GM18870 (cell line): ENCODE data around the gene BDP1.
"Not testable (repeated sequence)": the region's sequence is repeated elsewhere in the genome, so short reads cannot be mapped to it uniquely, and the experiment has no call there.

Source experiments
- ATAC-seq: cut with Tn5 transposase; IDR thresholded peaks from one replicate; pipeline ENCODE4 v1.9.1; 2021; ENCODE audit warnings: moderate library complexity; ENCODE audit not compliant: unreplicated experiment

BDP1 gene

DNA sequence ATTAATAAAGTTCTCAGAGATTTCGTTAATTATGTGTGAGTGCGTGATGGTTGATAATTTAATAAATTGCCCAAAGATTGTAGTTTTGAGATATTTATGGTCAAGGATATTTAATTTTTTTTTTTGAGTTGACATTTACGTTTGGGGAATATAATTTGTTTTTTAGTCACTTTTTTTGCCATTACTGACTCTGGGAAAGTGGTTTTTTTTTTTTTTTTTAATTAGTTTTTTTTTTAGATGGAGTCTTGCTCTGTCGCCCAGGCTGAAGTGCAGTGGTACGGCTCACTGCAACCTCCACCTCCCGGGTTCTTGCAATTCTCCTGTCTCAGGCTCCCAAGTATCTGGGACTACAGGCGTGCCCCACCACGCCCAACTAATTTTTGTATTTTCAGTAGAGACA is 1.7 kb downstream of the BDP1 start:
- no peak for ATAC-seq

GRCh38 chr5:71460693-71461092 is 5.2 kb downstream of the BDP1 start:
- no peak for ATAC-seq

DNA sequence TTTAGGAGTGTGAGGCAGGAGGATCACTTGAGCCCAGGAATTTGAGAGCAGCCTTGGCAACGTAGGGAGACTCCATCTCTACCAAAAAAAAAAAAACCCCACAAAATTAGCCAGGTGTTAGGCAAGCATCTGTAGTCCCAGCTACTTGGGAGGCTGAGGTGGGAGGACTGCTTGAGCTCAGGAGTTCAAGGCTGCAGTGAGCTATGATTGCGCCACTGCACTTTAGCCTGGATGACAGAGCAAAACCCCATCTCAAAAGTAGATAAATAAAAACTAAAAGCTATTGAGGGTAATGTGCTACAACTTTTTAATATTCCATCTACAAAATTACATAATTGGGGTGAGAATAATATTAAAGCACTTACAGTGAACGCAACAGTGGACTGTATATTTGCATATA is 5.9 kb downstream of the BDP1 start:
- ATAC-seq: no peak

DNA sequence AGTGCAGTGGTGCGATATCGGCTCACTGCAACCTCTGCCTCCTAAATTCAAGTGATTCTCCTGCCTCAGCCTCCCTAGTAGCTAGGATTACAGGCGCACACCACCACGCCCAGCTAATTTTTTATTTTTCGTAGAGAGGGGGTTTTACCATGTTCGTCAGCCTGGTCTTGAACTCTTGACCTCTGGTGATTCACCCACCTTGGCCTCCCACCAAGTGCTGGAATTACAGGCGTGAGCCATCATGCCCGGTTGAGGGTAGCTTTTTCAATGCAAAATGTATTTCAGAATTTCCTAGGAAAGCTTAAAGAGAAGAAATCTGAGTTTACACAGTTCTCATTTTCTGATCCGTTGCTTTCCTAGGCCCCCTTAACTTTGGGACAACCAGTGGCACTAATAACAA is 15.7 kb downstream of the BDP1 start:
- no peak for ATAC-seq

- no peak for ATAC-seq
These were observed 20.4 kb downstream of the BDP1 start for GRCh38 chr5:71475788-71476384.

DNA sequence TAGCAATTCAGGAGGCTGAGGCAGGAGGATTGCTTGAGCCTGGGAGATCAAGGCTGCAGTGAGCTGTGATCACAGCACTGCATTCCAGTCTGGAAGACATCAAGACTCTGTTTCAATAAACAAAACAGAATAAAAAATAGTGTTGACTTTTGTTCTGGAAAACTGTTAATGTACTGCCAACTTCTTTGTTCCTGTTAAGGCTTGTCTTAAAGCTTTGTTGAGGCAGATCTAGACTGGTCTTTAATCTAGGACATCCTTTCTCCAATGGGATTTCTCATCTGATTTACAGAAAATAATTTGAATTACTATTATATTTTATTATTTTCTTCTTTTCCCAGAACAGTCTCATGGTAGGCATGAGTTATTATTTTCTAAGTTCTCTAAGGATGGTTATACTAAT is 26.0 kb downstream of the BDP1 start:
- ATAC-seq: no peak

GRCh38 chr5:71482132-71482531 is 26.7 kb downstream of the BDP1 start:
- no peak for ATAC-seq

- ATAC-seq: no peak
These were observed 27.9 kb downstream of the BDP1 start for GRCh38 chr5:71483355-71483754.

GRCh38 chr5:71492817-71493615 is 37.6 kb downstream of the BDP1 start:
- ATAC-seq: no peak

GRCh38 chr5:71494202-71494601 is 38.8 kb downstream of the BDP1 start:
- ATAC-seq: not testable (repeated sequence)

- ATAC-seq: not testable (repeated sequence)
These were observed 43.3 kb downstream of the BDP1 start for GRCh38 chr5:71498756-71499155.

GRCh38 chr5:71503536-71503935 is 48.1 kb downstream of the BDP1 start:
- no peak for ATAC-seq

DNA sequence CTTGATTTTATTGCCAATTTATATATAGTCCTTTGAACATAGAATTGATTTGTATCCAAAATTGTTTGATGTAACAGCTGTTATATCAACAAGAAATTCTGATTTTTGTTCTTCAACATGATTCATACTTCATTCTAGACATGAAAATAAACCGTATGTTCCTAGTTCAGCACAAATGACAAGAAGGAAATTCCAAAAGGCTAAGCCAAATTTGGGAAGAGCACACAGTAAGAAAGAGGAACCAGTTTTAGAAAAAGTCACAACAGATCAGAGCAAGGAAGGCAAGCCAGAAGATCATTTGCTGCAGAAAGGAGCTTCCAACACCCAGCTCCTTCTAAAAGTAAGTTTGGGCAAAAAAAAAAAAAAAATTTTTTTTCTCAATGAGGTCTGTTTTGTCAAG is 66.7 kb downstream of the BDP1 start:
- no peak for ATAC-seq

DNA sequence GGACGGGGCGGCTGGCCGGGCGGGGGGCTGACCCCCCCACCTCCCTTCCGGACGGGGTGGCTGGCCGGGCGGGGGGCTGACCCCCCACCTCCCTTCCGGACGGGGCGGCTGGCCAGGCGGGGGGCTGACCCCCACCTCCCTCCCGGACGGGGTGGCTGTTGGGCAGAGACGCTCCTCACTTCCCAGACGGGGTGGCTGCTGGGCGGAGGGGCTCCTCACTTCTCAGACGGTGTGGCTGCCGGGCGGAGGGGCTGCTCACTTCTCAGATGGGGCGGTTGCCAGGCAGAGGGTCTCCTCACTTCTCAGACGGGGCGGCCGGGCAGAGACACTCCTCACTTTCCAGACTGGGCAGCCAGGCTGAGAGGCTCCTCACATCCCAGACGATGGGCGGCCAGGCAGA is 70.2 kb downstream of the BDP1 start:
- not testable (repeated sequence) for ATAC-seq

GRCh38 chr5:71528206-71528605 is 72.8 kb downstream of the BDP1 start:
- no peak for ATAC-seq

DNA sequence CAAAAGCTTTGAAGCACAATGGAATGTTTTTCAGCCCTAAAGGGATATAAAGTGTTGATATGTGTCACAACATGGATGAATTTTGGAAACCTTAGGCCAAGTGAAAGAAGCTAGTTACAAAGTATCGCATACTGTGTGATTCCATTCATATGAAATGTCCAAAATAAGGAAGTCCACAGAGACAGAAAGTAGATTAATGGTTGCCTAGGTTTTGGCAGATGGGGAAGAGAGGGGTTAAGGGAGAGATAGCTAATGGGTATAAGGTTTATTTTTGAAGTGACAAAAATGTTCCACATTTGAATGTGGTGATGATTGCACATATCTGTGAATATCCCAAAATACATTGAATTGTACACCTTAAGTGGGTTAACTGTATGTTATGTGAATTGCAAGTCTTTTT is 74.2 kb downstream of the BDP1 start:
- no peak for ATAC-seq

DNA sequence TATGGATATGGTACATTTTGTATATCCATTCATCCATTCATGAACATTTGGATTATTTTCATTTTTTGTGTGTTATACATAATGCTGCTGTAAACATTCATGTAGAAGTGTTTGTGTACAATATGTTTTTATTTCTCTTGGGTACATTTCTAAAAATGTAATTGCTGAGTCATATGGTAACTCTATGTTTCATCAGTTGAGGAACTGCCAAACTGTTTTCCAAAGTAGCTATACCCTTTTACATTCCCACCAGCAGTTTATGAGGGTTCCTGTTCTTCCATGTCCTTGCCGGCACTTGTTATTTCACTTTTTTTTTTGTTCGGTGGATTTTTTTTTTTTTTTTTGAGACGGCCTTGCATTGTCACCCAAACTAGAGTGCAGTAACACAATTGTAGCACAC is 77.7 kb downstream of the BDP1 start:
- no peak for ATAC-seq

DNA sequence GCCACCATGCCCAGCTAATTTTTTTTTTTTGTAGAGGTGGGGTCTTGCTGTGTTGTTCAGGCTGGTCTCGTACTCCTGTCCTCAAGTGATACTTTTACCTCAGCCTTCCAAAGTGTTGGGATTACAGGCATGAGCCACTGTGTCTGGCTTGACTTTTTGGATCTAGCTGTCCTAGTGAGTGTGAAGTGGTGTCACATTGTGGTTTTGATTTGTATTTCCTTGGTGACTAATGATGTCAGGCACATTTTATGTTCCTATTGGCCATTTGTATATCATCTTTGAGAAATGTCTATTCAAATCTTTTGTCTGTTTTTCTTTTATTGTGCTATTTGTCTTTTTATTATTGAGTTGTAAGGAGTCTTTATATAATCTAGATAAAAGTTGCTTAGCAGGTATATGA is 78.2 kb downstream of the BDP1 start:
- ATAC-seq: peak; percentile 48

- ATAC-seq: no peak
These were observed 82.2 kb downstream of the BDP1 start for GRCh38 chr5:71537687-71538086.

GRCh38 chr5:71550885-71551284 is 95.4 kb downstream of the BDP1 start:
- not testable (repeated sequence) for ATAC-seq

DNA sequence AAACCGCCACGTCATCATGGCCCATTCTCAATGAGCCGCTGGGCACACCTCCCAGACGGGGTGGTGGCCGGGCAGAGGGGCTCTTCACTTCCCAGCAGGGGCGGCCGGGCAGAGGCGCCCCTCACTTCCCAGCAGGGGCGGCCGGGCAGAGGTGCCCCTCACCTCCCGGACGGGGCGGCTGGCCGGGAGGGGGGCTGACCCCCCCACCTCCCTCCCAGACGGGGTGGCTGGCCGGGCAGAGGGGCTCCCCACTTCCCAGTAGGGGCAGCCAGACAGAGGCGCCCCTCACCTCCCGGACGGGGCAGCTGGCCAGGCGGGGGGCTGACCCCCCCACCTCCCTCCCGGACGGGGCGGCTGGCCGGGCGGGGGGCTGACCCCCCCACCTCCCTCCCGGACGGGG is 96.1 kb downstream of the BDP1 start:
- not testable (repeated sequence) for ATAC-seq

DNA sequence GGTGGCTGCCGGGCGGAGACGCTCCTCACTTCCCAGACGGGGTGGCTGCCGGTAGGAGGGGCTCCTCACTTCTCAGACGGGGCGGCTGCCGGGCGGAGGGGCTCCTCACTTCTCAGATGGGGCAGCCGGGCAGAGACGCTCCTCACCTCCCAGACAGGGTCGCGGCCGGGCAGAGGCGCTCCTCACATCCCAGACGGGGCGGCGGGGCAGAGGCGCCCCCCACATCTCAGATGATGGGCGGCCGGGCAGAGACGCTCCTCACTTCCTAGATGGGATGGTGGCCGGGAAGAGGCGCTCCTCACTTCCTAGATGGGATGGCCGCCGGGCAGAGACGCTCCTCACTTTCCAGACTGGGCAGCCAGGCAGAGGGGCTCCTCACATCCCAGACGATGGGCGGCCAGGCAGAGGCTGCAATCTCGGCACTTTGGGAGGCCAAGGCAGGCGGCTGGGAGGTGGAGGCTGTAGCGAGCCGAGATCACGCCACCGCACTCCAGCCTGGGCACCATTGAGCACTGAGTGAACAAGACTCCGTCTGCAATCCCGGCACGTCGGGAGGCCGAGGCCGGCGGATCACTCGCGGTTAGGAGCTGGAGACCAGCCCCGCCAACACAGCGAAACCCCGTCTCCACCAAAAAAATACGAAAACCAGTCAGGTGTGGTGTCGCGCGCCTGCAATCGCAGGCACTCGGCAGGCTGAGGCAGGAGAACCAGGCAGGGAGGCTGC is 96.7 kb downstream of the BDP1 start:
- not testable (repeated sequence) for ATAC-seq
